Measurements from ENCODE around the gene LDLRAD4.

GRCh38 chr18:13267431-13267873, 48.9 kb downstream of the LDLRAD4 start:
- TF ChIP-seq EZH2 (IDR thresholded peaks at IDR 0.05; ENCODE audit: low read length, unreplicated experiment) (no peak), CTCF (conservative IDR thresholded peaks at IDR 0.05; ENCODE audit: low read depth, low read length) (no peak), EZH2phosphoT487 (IDR thresholded peaks at IDR 0.05; ENCODE audit: borderline replicate concordance, low read length) (no peak)
